ENCODE measurements around the gene KCTD4. TPM values are rescaled to one million over a fixed set of nuclear protein-coding genes. Genes with fewer than 3 reads are reported as not detected.
"Not testable (repeated sequence)": the region's sequence is repeated elsewhere in the genome, so short reads cannot be mapped to it uniquely, and the experiment has no call there.

Gene KCTD4
- total and polyA plus RNA-seq, 11 donors = 0.08 to 0.75 (median 0.12) TPM; not detected in 8

DNA sequence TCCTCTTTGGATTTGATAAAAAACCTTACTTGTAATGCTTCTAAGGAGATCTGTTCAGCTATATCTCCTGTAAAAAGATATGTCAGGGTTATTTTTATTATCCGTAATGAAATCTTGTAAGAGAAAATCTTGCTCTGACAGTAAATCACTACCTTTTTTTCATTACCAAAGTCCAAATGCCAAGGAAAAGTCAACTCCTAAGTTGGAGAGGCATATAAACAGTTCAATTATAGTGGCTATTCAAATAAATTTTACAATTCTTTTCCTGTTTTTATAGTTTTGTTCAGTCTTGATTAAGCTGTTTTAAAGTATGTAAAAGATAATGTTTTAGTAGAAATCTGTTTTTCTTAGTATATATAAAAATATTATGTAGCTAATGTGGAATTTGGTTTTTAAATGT is 9.0 kb downstream of the KCTD4 start:
- H3K4me3 ChIP-seq = no peak overlapping the region
- peaks cover 0 to 27% (median 12%) of the 10 kb centered on the region in 12 donors for H3K4me1 ChIP-seq
- no peak for DNase-seq
- TF ChIP-seq, protein P1, sequence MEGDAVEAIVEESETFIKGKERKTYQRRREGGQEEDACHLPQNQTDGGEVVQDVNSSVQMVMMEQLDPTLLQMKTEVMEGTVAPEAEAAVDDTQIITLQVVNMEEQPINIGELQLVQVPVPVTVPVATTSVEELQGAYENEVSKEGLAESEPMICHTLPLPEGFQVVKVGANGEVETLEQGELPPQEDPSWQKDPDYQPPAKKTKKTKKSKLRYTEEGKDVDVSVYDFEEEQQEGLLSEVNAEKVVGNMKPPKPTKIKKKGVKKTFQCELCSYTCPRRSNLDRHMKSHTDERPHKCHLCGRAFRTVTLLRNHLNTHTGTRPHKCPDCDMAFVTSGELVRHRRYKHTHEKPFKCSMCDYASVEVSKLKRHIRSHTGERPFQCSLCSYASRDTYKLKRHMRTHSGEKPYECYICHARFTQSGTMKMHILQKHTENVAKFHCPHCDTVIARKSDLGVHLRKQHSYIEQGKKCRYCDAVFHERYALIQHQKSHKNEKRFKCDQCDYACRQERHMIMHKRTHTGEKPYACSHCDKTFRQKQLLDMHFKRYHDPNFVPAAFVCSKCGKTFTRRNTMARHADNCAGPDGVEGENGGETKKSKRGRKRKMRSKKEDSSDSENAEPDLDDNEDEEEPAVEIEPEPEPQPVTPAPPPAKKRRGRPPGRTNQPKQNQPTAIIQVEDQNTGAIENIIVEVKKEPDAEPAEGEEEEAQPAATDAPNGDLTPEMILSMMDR (IDR thresholded peaks at IDR 0.05) = no peak
- no peak for TF ChIP-seq POLR2A (IDR thresholded peaks at IDR 0.05)
- WGBS, 4 donors = 46 to 96% (median 77%) methylated on average over 1 of the region's 1 CpG
- intact Hi-C loops (cut with DNase I) = loop anchor here in 2 of 10 donors (10.0 kb wide), 2 partner anchors 93 to 147 kb away; no protein-coding TSS in a partner anchor
- no peaks in the 10 kb centered on the region for H3K9me3 ChIP-seq
- no peaks in the 10 kb centered on the region for H3K36me3 ChIP-seq
- no peaks in the 10 kb centered on the region for H3K27me3 ChIP-seq
- ATAC-seq = no peak
- H3K27ac ChIP-seq = no peak overlapping the region

DNA sequence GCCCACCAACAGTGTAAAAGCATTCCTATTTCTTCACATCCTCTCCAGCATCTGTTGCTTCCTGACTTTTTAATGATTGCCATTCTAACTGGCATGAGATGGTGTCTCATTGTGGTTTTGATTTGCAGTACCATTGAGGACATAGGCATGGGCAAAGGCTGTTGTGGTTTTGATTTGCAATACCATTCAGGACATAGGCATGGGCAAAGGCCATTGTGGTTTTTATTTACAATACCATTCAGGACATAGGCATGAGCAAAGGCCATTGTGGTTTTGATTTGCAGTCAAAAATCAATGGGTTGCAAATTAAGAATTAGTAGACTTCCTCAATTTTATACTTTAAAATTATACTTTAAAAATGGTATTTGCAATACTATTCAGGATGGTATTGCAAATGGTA is 11.3 kb downstream of the KCTD4 start:
- H3K4me3 ChIP-seq; H3K36me3 ChIP-seq; intact Hi-C loops (cut with DNase I); DNase-seq; H3K4me1 ChIP-seq; ATAC-seq; H3K9me3 ChIP-seq; H3K27me3 ChIP-seq; H3K27ac ChIP-seq: not testable (repeated sequence)

DNA sequence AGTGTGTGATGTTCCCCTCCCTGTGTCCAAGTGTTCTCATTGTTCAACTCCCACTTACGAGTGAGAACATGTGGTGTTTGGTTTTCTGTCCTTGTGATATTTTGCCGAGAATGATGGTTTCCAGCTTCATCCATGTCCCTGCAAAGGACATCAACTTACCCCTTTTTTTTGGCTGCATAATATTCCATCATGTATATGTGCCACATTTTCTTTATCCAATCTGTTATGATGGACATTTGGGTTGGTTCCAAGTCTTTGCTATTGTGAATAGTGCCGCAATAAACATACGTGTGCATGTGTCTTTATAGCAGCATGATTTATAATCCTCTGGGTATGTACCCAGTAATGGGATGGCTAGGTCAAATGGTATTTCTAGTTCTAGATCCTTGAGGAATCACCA is 11.8 kb downstream of the KCTD4 start:
- H3K36me3 ChIP-seq; ATAC-seq; intact Hi-C loops (cut with DNase I); H3K27ac ChIP-seq; H3K4me1 ChIP-seq; H3K27me3 ChIP-seq; H3K9me3 ChIP-seq; DNase-seq; H3K4me3 ChIP-seq: not testable (repeated sequence)
- WGBS, 4 donors = 94 to 99% (median 97%) methylated on average over 4 of the region's 4 CpGs

DNA sequence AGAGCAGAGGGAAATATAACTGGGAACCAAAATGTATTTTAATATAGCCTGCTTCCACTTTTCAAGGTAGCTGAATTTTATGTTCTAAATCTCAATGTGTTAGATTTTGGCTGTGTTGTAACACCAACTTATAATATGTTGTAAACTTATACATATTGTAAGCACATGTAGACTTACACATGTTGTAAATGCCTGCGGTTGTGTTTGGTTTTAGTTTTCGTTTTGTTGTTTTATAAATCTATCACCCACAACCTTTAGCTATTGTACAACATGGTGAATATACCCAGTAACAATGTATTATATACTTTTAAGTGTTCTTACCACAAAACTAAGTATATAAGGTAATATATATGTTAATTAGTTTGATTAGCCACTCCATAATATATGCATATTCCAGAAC is 15.6 kb downstream of the KCTD4 start:
- Histone ChIP-seq H3K4me1 (peaks cover 0 to 4% (median 0%) of the 10 kb centered on the region in 12 donors), H3K27me3 (no peaks in the 10 kb centered on the region), H3K36me3 (peaks cover 0 to 12% (median 0%) of the 10 kb centered on the region in 9 donors), H3K9me3 (no peaks in the 10 kb centered on the region), H3K4me3 (no peak overlapping the region), H3K27ac (no peak overlapping the region)
- no peak for DNase-seq
- 94 to 98% (median 95%) methylated on average over 2 of the region's 2 CpGs for WGBS, 4 donors
- TF ChIP-seq, protein P1 (IDR thresholded peaks at IDR 0.05) = no peak
- TF ChIP-seq POLR2A (IDR thresholded peaks at IDR 0.05) = no peak
- intact Hi-C loops (cut with DNase I) = no loop called here
- ATAC-seq = no peak

DNA sequence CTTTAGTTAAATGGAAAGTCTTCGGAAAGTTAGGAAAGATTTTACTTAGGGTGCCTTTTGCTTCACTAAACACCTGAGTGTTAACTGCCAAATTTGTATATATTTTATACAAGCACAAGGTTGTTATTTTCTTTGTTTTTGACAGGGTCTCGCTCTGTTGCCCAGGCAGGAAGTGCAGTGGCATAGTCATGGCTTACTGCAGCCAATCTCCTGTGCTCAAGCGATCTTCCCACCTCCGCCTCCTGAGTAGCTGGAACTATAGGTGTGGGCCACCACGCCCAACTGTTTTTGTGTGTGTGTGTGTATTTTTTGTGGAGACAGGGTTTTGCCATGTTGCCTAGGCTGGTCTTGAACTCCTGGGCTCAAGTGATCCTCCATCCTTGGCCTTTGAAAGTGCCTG is 16.2 kb downstream of the KCTD4 start:
- H3K27ac ChIP-seq = no peak overlapping the region

More for the DNA sequence above, 16.2 kb downstream of the KCTD4 start:
- H3K9me3 ChIP-seq = no peaks in the 10 kb centered on the region
- DNase-seq = no peak
- peaks cover 0 to 12% (median 0%) of the 10 kb centered on the region in 9 donors for H3K36me3 ChIP-seq
- ATAC-seq = no peak
- TF ChIP-seq, protein P1 (IDR thresholded peaks at IDR 0.05) = no peak
- TF ChIP-seq POLR2A (IDR thresholded peaks at IDR 0.05) = no peak
- 95 to 99% (median 97%) methylated on average over 5 of the region's 5 CpGs for WGBS, 4 donors
- intact Hi-C loops (cut with DNase I) = no loop called here
- no peak overlapping the region for H3K4me3 ChIP-seq
- H3K4me1 ChIP-seq = peaks cover 0 to 4% (median 0%) of the 10 kb centered on the region in 12 donors
- H3K27me3 ChIP-seq = no peaks in the 10 kb centered on the region

All from heart left ventricle (tissue), 16 donors.